ENCODE measurements around the gene CCNO.
A peak's percentile ranks its signal among the peaks of the same experiment; 100 is the strongest.

The CCNO gene

DNA sequence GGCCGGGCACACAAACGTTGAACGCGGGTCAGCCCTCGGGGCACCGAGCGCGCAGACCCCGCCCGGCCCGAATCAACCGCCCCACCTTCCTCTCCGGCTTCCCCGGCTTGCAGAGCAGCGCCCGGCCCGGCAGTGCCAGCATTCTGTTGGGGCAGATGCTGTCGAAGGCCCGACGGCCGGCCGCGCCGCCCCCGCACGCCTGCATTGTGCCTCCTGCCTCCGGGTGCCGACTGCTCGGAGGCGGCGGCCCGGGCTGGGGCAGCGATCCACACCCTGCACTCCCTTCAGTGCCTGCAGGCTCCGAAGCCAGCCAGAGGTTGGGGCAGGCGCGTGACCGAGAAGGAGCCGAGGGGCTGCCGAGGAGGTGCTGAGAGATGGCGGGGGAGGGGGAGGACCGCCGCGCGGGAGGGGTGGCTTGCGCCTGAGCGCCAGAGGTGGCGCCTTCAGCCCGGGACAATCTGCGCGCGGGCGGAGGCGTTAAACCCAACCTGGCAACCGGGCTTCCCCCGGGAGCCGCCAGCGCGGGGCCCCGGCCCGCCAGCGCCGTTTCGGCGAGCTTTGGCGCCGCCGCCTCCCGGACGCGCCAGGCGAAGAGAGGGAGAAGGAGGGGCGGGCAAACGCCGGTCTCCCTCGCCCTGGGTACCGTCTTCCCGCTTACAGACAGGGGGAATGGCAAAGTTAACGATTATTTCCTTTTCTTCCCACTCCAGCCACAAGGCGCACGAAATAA lies 6.3 kb downstream of the CCNO start, which contains the start of gene MCIDAS (continued):
- TF ChIP-seq, protein P1, sequence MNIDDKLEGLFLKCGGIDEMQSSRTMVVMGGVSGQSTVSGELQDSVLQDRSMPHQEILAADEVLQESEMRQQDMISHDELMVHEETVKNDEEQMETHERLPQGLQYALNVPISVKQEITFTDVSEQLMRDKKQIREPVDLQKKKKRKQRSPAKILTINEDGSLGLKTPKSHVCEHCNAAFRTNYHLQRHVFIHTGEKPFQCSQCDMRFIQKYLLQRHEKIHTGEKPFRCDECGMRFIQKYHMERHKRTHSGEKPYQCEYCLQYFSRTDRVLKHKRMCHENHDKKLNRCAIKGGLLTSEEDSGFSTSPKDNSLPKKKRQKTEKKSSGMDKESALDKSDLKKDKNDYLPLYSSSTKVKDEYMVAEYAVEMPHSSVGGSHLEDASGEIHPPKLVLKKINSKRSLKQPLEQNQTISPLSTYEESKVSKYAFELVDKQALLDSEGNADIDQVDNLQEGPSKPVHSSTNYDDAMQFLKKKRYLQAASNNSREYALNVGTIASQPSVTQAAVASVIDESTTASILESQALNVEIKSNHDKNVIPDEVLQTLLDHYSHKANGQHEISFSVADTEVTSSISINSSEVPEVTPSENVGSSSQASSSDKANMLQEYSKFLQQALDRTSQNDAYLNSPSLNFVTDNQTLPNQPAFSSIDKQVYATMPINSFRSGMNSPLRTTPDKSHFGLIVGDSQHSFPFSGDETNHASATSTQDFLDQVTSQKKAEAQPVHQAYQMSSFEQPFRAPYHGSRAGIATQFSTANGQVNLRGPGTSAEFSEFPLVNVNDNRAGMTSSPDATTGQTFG (tag by site-specific recombination; IDR thresholded peaks at IDR 0.05; ENCODE audit: borderline replicate concordance): no peak
- TF ChIP-seq, protein P2, sequence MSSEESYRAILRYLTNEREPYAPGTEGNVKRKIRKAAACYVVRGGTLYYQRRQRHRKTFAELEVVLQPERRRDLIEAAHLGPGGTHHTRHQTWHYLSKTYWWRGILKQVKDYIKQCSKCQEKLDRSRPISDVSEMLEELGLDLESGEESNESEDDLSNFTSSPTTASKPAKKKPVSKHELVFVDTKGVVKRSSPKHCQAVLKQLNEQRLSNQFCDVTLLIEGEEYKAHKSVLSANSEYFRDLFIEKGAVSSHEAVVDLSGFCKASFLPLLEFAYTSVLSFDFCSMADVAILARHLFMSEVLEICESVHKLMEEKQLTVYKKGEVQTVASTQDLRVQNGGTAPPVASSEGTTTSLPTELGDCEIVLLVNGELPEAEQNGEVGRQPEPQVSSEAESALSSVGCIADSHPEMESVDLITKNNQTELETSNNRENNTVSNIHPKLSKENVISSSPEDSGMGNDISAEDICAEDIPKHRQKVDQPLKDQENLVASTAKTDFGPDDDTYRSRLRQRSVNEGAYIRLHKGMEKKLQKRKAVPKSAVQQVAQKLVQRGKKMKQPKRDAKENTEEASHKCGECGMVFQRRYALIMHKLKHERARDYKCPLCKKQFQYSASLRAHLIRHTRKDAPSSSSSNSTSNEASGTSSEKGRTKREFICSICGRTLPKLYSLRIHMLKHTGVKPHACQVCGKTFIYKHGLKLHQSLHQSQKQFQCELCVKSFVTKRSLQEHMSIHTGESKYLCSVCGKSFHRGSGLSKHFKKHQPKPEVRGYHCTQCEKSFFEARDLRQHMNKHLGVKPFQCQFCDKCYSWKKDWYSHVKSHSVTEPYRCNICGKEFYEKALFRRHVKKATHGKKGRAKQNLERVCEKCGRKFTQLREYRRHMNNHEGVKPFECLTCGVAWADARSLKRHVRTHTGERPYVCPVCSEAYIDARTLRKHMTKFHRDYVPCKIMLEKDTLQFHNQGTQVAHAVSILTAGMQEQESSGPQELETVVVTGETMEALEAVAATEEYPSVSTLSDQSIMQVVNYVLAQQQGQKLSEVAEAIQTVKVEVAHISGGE (tag by site-specific recombination; conservative IDR thresholded peaks at IDR 0.05; ENCODE audit: low read depth): no peak; the same call in 1 of the 2 replicates
- TF ChIP-seq ZNF596 (tag by site-specific recombination; IDR thresholded peaks at IDR 0.05) (no peak), ZNF391 (tag by site-specific recombination; IDR thresholded peaks at IDR 0.05; ENCODE audit: borderline replicate concordance, low read depth) (no peak; the same call in 1 of the 2 replicates), ZNF202 (tag by site-specific recombination; IDR thresholded peaks at IDR 0.05; ENCODE audit: borderline replicate concordance) (no peak), ZNF175 (tag by site-specific recombination; IDR thresholded peaks at IDR 0.05) (no peak), ZNF776 (tag by site-specific recombination; IDR thresholded peaks at IDR 0.05; ENCODE audit: borderline replicate concordance) (no peak), KLF9 (tag by site-specific recombination; IDR thresholded peaks at IDR 0.05; ENCODE audit: low read depth) (no peak), GLI2 (tag by site-specific recombination; IDR thresholded peaks at IDR 0.05; ENCODE audit: borderline replicate concordance, low read depth) (no peak; the same call in 1 of the 2 replicates), RBAK (tag by site-specific recombination; IDR thresholded peaks at IDR 0.05) (no peak), KLF16 (tag by site-specific recombination; IDR thresholded peaks at IDR 0.05) (0 out of 2 replicates have a peak, but pooled peaks have one; percentile 9), HOXA7 (CRISPR knock-in tag; IDR thresholded peaks at IDR 0.05; ENCODE audit: borderline replicate concordance) (no peak), ZNF37A (tag by site-specific recombination; IDR thresholded peaks at IDR 0.05) (no peak), ZNF324 (tag by site-specific recombination; IDR thresholded peaks at IDR 0.05) (no peak), SP7 (tag by site-specific recombination; IDR thresholded peaks at IDR 0.05) (peak; percentile 36; the same call in 1 of the 2 replicates), ZFHX2 (tag by site-specific recombination; conservative IDR thresholded peaks at IDR 0.05) (peak; percentile 94), ZNF311 (tag by site-specific recombination; IDR thresholded peaks at IDR 0.05; ENCODE audit: borderline replicate concordance) (no peak), GLIS1 (tag by site-specific recombination; IDR thresholded peaks at IDR 0.05) (peak; percentile 35; the same call in 1 of the 2 replicates), ZNF248 (tag by site-specific recombination; IDR thresholded peaks at IDR 0.05) (no peak), ZBTB21 (tag by site-specific recombination; IDR thresholded peaks at IDR 0.05) (peak; percentile 4; the same call in 1 of the 2 replicates), PRDM1 (tag by site-specific recombination; IDR thresholded peaks at IDR 0.05) (no peak), ZNF548 (tag by site-specific recombination; IDR thresholded peaks at IDR 0.05) (no peak), ZNF629 (tag by site-specific recombination; IDR thresholded peaks at IDR 0.05) (0 out of 2 replicates have a peak, but pooled peaks have one; percentile 16)
- TF ChIP-seq, protein P3, sequence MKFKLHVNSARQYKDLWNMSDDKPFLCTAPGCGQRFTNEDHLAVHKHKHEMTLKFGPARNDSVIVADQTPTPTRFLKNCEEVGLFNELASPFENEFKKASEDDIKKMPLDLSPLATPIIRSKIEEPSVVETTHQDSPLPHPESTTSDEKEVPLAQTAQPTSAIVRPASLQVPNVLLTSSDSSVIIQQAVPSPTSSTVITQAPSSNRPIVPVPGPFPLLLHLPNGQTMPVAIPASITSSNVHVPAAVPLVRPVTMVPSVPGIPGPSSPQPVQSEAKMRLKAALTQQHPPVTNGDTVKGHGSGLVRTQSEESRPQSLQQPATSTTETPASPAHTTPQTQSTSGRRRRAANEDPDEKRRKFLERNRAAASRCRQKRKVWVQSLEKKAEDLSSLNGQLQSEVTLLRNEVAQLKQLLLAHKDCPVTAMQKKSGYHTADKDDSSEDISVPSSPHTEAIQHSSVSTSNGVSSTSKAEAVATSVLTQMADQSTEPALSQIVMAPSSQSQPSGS (tag by site-specific recombination; IDR thresholded peaks at IDR 0.05; ENCODE audit: low read depth): no peak
- TF ChIP-seq, protein P4, sequence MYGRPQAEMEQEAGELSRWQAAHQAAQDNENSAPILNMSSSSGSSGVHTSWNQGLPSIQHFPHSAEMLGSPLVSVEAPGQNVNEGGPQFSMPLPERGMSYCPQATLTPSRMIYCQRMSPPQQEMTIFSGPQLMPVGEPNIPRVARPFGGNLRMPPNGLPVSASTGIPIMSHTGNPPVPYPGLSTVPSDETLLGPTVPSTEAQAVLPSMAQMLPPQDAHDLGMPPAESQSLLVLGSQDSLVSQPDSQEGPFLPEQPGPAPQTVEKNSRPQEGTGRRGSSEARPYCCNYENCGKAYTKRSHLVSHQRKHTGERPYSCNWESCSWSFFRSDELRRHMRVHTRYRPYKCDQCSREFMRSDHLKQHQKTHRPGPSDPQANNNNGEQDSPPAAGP (tag by site-specific recombination; IDR thresholded peaks at IDR 0.05): peak; percentile 28
- TF ChIP-seq, protein P5, sequence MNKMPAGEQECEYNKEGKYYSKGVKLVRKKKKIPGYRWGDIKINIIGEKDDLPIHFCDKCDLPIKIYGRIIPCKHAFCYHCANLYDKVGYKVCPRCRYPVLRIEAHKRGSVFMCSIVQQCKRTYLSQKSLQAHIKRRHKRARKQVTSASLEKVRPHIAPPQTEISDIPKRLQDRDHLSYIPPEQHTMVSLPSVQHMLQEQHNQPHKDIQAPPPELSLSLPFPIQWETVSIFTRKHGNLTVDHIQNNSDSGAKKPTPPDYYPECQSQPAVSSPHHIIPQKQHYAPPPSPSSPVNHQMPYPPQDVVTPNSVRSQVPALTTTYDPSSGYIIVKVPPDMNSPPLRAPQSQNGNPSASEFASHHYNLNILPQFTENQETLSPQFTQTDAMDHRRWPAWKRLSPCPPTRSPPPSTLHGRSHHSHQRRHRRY (tag by site-specific recombination; IDR thresholded peaks at IDR 0.05): no peak
- TF ChIP-seq, protein P6, sequence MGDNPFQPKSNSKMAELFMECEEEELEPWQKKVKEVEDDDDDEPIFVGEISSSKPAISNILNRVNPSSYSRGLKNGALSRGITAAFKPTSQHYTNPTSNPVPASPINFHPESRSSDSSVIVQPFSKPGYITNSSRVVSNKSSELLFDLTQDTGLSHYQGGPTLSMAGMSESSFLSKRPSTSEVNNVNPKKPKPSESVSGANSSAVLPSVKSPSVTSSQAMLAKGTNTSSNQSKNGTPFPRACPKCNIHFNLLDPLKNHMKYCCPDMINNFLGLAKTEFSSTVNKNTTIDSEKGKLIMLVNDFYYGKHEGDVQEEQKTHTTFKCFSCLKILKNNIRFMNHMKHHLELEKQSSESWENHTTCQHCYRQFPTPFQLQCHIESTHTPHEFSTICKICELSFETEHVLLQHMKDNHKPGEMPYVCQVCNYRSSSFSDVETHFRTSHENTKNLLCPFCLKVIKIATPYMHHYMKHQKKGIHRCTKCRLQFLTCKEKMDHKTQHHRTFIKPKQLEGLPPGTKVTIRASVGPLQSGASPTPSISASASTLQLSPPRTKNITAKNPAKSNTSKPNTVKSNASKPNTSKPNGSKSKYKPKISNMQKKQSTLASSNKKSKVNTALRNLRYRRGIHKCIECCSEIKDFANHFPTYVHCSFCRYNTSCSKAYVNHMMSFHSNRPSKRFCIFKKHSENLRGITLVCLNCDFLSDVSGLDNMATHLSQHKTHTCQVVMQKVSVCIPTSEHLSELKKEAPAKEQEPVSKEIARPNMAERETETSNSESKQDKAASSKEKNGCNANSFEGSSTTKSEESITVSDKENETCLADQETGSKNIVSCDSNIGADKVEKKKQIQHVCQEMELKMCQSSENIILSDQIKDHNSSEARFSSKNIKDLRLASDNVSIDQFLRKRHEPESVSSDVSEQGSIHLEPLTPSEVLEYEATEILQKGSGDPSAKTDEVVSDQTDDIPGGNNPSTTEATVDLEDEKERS (tag by site-specific recombination; IDR thresholded peaks at IDR 0.05): no peak

Measured in HEK293 (cell line).